HEK293 (cell line): ENCODE results near the gene GNG7.

Experiments
- CTCF ChIA-PET: fragments of 350-600 bp; formaldehyde crosslinking; extraction: SDS; loops from one replicate; lab custom pipeline; 2021; ENCODE audit warnings: antibody characterized with exemption; lab: Yijun Ruan, JAX
- POLR2A ChIA-PET: fragments of 300-600 bp; formaldehyde crosslinking; extraction: SDS; loops from one replicate; lab custom pipeline; 2020; ENCODE audit warnings: antibody characterized with exemption, inconsistent platforms; lab: Yijun Ruan, JAX
- H3K27ac ChIP-seq: fragments of 200-500 bp; sonication (Bioruptor generic); 2 replicates; pipeline ENCODE4 v1.5.1; 2014; ENCODE audit warnings: low read depth, low read length, control low read depth, inconsistent platforms; ENCODE audit errors: extremely low read depth
- H3K36me3 ChIP-seq, 2 experiments: fragments of 200-500 bp in 1 of 2; sonication (Bioruptor generic) in 1 of 2; 1 replicate in 1 of 2; 2 replicates in 1 of 2; pipeline ENCODE4 v1.5.1; 2014 to 2017; ENCODE audit warnings: inconsistent platforms in 2 of 2, low read length in 2 of 2; ENCODE audit not compliant: control insufficient read depth in 2 of 2, insufficient read depth in 1 of 2
- H3K4me1 ChIP-seq: fragments of 200-500 bp; sonication (Bioruptor generic); 2 replicates; pipeline ENCODE4 v1.5.1; 2014; ENCODE audit warnings: mild to moderate bottlenecking, low read length, inconsistent platforms; ENCODE audit not compliant: control insufficient read depth, insufficient read depth
- H3K4me3 ChIP-seq: 2 replicates; pipeline ENCODE4 v1.5.1; 2011; ENCODE audit warnings: low read depth, mild to moderate bottlenecking, control low read depth, low read length, moderate library complexity
- H3K9me3 ChIP-seq: fragments of 200-500 bp; sonication (Bioruptor generic); 2 replicates; pipeline ENCODE4 v1.5.1; 2014; ENCODE audit warnings: low read depth, low read length, inconsistent platforms; ENCODE audit not compliant: control insufficient read depth, insufficient read depth
- BCL11A ChIP-seq: fragments of 450-650 bp; formaldehyde crosslinking; IDR thresholded peaks from 2 replicates; pipeline ENCODE4 v1.5.1; 2016; ENCODE audit warnings: low read depth, missing biosample characterization, missing genetic modification characterization
- FEZF1 ChIP-seq: fragments of 450-650 bp; formaldehyde crosslinking; IDR thresholded peaks from 2 replicates; pipeline ENCODE4 v1.5.1; 2016; ENCODE audit warnings: missing biosample characterization, missing genetic modification characterization
- HOXA7 ChIP-seq: sonication (generic); formaldehyde crosslinking; IDR thresholded peaks from 2 replicates; pipeline ENCODE4 v1.8.1; 2022; ENCODE audit warnings: missing genetic modification reagents, borderline replicate concordance
- KLF1 ChIP-seq: fragments of 450-650 bp; formaldehyde crosslinking; IDR thresholded peaks from 2 replicates; pipeline ENCODE4 v1.5.1; 2016; ENCODE audit warnings: missing biosample characterization, missing genetic modification characterization
- KLF7 ChIP-seq: fragments of 450-650 bp; formaldehyde crosslinking; IDR thresholded peaks from 2 replicates; pipeline ENCODE4 v1.5.1; 2016; ENCODE audit warnings: missing biosample characterization, missing genetic modification characterization, borderline replicate concordance
- KLF8 ChIP-seq: fragments of 450-650 bp; formaldehyde crosslinking; IDR thresholded peaks from 2 replicates; pipeline ENCODE4 v1.5.1; 2016; ENCODE audit warnings: missing biosample characterization, missing genetic modification characterization
- PRDM1 ChIP-seq: fragments of 450-650 bp; formaldehyde crosslinking; IDR thresholded peaks from 2 replicates; pipeline ENCODE4; 2016; ENCODE audit warnings: missing biosample characterization, missing genetic modification characterization
- YY2 ChIP-seq: fragments of 450-650 bp; formaldehyde crosslinking; IDR thresholded peaks from 2 replicates; pipeline ENCODE4 v1.5.1; 2016; ENCODE audit warnings: missing biosample characterization, missing genetic modification characterization
- ZBTB8A ChIP-seq: fragments of 450-650 bp; formaldehyde crosslinking; IDR thresholded peaks from 2 replicates; pipeline ENCODE4 v1.5.1; 2016; ENCODE audit warnings: missing biosample characterization, missing genetic modification characterization
- ZFP3 ChIP-seq: fragments of 450-650 bp; formaldehyde crosslinking; IDR thresholded peaks from 2 replicates; pipeline ENCODE4 v1.5.1; 2016; ENCODE audit warnings: low read depth, missing biosample characterization, missing genetic modification characterization
- ZNF184 ChIP-seq: fragments of 450-650 bp; IDR thresholded peaks from 2 replicates; pipeline ENCODE4 v1.5.1; 2018; ENCODE audit warnings: missing biosample characterization, mild to moderate bottlenecking, missing genetic modification characterization
- ZNF335 ChIP-seq: fragments of 450-650 bp; formaldehyde crosslinking; conservative IDR thresholded peaks from 2 replicates; pipeline ENCODE4 v1.5.1; 2016; ENCODE audit warnings: missing biosample characterization, missing genetic modification characterization
- ZNF391 ChIP-seq: fragments of 450-650 bp; formaldehyde crosslinking; IDR thresholded peaks from 2 replicates; pipeline ENCODE4 v1.5.1; 2016; ENCODE audit warnings: low read depth, missing biosample characterization, missing genetic modification characterization, borderline replicate concordance
- ZNF514 ChIP-seq: fragments of 450-650 bp; formaldehyde crosslinking; IDR thresholded peaks from 2 replicates; pipeline ENCODE4 v1.5.1; 2016; ENCODE audit warnings: missing biosample characterization, missing genetic modification characterization
- ZNF624 ChIP-seq: fragments of 450-650 bp; formaldehyde crosslinking; IDR thresholded peaks from 2 replicates; pipeline ENCODE4 v1.5.1; 2017; ENCODE audit warnings: missing biosample characterization, missing genetic modification characterization
- ZNF660 ChIP-seq: fragments of 450-650 bp; IDR thresholded peaks from 2 replicates; pipeline ENCODE4 v1.5.1; 2018; ENCODE audit warnings: missing biosample characterization, mild to moderate bottlenecking, missing genetic modification characterization
- ZSCAN23 ChIP-seq: fragments of 450-650 bp; formaldehyde crosslinking; IDR thresholded peaks from 2 replicates; pipeline ENCODE4 v1.5.1; 2016; ENCODE audit warnings: missing biosample characterization, missing genetic modification characterization
- TF ChIP-seq, protein P1 (sequence below): fragments of 450-650 bp; formaldehyde crosslinking; IDR thresholded peaks from 2 replicates; pipeline ENCODE4 v1.5.1; 2016; ENCODE audit warnings: missing biosample characterization, missing genetic modification characterization
- TF ChIP-seq, protein P2 (sequence below): fragments of 450-650 bp; formaldehyde crosslinking; IDR thresholded peaks from 2 replicates; pipeline ENCODE4 v1.5.1; 2016; ENCODE audit warnings: missing biosample characterization, missing genetic modification characterization, borderline replicate concordance
- TF ChIP-seq, protein P3 (sequence below): fragments of 450-650 bp; formaldehyde crosslinking; IDR thresholded peaks from 2 replicates; pipeline ENCODE4 v1.5.1; 2016; ENCODE audit warnings: missing biosample characterization, missing genetic modification characterization

GNG7 gene

DNA sequence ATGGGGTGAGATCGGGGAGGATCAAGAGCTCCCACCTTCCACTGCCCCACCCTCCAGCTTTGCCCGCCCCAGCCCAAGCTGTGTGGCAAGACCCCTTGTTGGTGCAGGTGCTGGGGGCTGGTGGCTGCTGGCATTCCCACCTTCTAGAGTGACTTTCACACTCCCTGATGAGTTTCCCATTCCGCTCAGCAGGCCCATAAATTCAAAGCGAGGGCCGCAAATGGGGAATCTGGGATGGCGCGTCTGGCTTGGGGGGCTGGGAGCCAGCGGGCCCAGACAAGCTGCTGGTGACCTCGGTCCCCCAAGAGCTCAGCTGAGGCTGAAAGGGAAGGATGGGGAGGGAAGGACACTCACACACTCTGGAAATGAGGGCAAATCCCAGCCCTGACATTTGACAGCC lies 116.3 kb downstream of the GNG7 start:
- POLR2A ChIA-PET = interaction anchor here (0.6 to 2.5 kb wide), 2 partner anchors 110 to 690 kb away, joined by 3 to 23 read pairs; partner anchors contain the start of gene GADD45B
- Histone ChIP-seq H3K9me3 (no peaks in the 10 kb centered on the region), H3K36me3 (no peaks in the 10 kb centered on the region), H3K4me3 (no peak overlapping the region), H3K27ac (no peak overlapping the region), H3K4me1 (no peaks in the 10 kb centered on the region)
- CTCF ChIA-PET = no interaction called here
- TF ChIP-seq KLF1 (tag by site-specific recombination) = no peak
- no peak for TF ChIP-seq FEZF1 (tag by site-specific recombination)
- no peak for TF ChIP-seq ZSCAN23 (tag by site-specific recombination)
- TF ChIP-seq ZNF514 = no peak
- TF ChIP-seq, protein P1, sequence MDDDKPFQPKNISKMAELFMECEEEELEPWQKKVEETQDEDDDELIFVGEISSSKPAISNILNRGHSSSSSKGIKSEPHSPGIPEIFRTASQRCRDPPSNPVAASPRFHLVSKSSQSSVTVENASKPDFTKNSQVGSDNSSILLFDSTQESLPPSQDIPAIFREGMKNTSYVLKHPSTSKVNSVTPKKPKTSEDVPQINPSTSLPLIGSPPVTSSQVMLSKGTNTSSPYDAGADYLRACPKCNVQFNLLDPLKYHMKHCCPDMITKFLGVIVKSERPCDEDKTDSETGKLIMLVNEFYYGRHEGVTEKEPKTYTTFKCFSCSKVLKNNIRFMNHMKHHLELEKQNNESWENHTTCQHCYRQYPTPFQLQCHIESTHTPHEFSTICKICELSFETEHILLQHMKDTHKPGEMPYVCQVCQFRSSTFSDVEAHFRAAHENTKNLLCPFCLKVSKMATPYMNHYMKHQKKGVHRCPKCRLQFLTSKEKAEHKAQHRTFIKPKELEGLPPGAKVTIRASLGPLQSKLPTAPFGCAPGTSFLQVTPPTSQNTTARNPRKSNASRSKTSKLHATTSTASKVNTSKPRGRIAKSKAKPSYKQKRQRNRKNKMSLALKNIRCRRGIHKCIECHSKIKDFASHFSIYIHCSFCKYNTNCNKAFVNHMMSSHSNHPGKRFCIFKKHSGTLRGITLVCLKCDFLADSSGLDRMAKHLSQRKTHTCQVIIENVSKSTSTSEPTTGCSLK (tag by site-specific recombination) = no peak
- TF ChIP-seq ZNF624 (tag by site-specific recombination) = no peak
- TF ChIP-seq, protein P2, sequence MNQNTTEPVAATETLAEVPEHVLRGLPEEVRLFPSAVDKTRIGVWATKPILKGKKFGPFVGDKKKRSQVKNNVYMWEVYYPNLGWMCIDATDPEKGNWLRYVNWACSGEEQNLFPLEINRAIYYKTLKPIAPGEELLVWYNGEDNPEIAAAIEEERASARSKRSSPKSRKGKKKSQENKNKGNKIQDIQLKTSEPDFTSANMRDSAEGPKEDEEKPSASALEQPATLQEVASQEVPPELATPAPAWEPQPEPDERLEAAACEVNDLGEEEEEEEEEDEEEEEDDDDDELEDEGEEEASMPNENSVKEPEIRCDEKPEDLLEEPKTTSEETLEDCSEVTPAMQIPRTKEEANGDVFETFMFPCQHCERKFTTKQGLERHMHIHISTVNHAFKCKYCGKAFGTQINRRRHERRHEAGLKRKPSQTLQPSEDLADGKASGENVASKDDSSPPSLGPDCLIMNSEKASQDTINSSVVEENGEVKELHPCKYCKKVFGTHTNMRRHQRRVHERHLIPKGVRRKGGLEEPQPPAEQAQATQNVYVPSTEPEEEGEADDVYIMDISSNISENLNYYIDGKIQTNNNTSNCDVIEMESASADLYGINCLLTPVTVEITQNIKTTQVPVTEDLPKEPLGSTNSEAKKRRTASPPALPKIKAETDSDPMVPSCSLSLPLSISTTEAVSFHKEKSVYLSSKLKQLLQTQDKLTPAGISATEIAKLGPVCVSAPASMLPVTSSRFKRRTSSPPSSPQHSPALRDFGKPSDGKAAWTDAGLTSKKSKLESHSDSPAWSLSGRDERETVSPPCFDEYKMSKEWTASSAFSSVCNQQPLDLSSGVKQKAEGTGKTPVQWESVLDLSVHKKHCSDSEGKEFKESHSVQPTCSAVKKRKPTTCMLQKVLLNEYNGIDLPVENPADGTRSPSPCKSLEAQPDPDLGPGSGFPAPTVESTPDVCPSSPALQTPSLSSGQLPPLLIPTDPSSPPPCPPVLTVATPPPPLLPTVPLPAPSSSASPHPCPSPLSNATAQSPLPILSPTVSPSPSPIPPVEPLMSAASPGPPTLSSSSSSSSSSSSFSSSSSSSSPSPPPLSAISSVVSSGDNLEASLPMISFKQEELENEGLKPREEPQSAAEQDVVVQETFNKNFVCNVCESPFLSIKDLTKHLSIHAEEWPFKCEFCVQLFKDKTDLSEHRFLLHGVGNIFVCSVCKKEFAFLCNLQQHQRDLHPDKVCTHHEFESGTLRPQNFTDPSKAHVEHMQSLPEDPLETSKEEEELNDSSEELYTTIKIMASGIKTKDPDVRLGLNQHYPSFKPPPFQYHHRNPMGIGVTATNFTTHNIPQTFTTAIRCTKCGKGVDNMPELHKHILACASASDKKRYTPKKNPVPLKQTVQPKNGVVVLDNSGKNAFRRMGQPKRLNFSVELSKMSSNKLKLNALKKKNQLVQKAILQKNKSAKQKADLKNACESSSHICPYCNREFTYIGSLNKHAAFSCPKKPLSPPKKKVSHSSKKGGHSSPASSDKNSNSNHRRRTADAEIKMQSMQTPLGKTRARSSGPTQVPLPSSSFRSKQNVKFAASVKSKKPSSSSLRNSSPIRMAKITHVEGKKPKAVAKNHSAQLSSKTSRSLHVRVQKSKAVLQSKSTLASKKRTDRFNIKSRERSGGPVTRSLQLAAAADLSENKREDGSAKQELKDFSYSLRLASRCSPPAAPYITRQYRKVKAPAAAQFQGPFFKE (tag by site-specific recombination) = no peak
- TF ChIP-seq ZNF184 (tag by site-specific recombination) = no peak
- TF ChIP-seq, protein P3, sequence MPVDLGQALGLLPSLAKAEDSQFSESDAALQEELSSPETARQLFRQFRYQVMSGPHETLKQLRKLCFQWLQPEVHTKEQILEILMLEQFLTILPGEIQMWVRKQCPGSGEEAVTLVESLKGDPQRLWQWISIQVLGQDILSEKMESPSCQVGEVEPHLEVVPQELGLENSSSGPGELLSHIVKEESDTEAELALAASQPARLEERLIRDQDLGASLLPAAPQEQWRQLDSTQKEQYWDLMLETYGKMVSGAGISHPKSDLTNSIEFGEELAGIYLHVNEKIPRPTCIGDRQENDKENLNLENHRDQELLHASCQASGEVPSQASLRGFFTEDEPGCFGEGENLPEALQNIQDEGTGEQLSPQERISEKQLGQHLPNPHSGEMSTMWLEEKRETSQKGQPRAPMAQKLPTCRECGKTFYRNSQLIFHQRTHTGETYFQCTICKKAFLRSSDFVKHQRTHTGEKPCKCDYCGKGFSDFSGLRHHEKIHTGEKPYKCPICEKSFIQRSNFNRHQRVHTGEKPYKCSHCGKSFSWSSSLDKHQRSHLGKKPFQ = no peak
- no peak for TF ChIP-seq ZFP3 (tag by site-specific recombination)
- TF ChIP-seq YY2 = no peak
- no peak for TF ChIP-seq ZBTB8A (tag by site-specific recombination)
- TF ChIP-seq PRDM1 = no peak
- TF ChIP-seq ZNF335 = no peak
- TF ChIP-seq KLF7 (tag by site-specific recombination) = no peak
- TF ChIP-seq KLF8 (tag by site-specific recombination) = no peak
- no peak for TF ChIP-seq ZNF660
- TF ChIP-seq ZNF391 (tag by site-specific recombination) = no peak
- TF ChIP-seq HOXA7 (CRISPR knock-in tag) = no peak
- no peak for TF ChIP-seq BCL11A (tag by site-specific recombination)
